DND-41 (cell line): Measurements from ENCODE around the gene CCR6.

Experiments used
- ATAC-seq: fragments of 200-7000 bp; cut with Tn5 transposase; 3 replicates; pipeline ENCODE4 v1.9.1; 2021; ENCODE audit warnings: low read depth; ENCODE audit not compliant: insufficient read depth
- DNase-seq: peaks from one replicate; pipeline ENCODE4 v3.0.0-alpha.2; 2020
- H2AFZ ChIP-seq: 2 replicates; pipeline ENCODE4 v1.6.0; 2012; ENCODE audit warnings: low read depth, low read length
- H3K27ac ChIP-seq: 2 replicates; pipeline ENCODE4 v1.5.1; 2012; ENCODE audit warnings: low read length, inconsistent platforms
- H3K27me3 ChIP-seq: fragments of 200-600 bp; sonication (generic); 2 replicates; pipeline ENCODE4 v1.6.0; 2012; ENCODE audit warnings: low read length, mild to moderate bottlenecking, inconsistent platforms; ENCODE audit not compliant: insufficient read depth, poor library complexity
- H3K36me3 ChIP-seq: 2 replicates; pipeline ENCODE4 v1.5.1; 2012; ENCODE audit warnings: low read length, inconsistent platforms; ENCODE audit not compliant: insufficient read depth
- H3K4me1 ChIP-seq: 2 replicates; pipeline ENCODE4 v1.5.1; 2012; ENCODE audit warnings: mild to moderate bottlenecking, low read length; ENCODE audit not compliant: insufficient read depth
- H3K4me2 ChIP-seq: 2 replicates; pipeline ENCODE4 v1.6.0; 2012; ENCODE audit warnings: mild to moderate bottlenecking, moderate library complexity, low read length, inconsistent platforms; ENCODE audit not compliant: insufficient read depth
- H3K4me3 ChIP-seq, 2 experiments: fragments of 200-600 bp in 1 of 2; shearing (Covaris generic) in 1 of 2; 2 replicates each; pipeline ENCODE4 v1.5.1; 2012 to 2016; ENCODE audit warnings: inconsistent platforms in 2 of 2, low read length in 2 of 2, mild to moderate bottlenecking in 2 of 2, low read depth in 1 of 2, moderate library complexity in 1 of 2
- H3K79me2 ChIP-seq: 2 replicates; pipeline ENCODE4 v1.6.0; 2012; ENCODE audit warnings: low read length, inconsistent platforms; ENCODE audit not compliant: insufficient read depth
- H3K9ac ChIP-seq: 2 replicates; pipeline ENCODE4 v1.6.0; 2012; ENCODE audit warnings: low read depth, mild to moderate bottlenecking, inconsistent platforms, low read length, moderate library complexity
- H3K9me3 ChIP-seq: 2 replicates; pipeline ENCODE4 v1.5.1; 2012; ENCODE audit warnings: low read length, moderate library complexity, mild to moderate bottlenecking, inconsistent platforms; ENCODE audit not compliant: insufficient read depth, severe bottlenecking
- H4K20me1 ChIP-seq: 2 replicates; pipeline ENCODE4 v1.6.0; 2012; ENCODE audit warnings: low read length; ENCODE audit not compliant: insufficient read depth
- CTCF ChIP-seq: IDR thresholded peaks from 2 replicates; pipeline ENCODE4 v1.5.1; 2012; ENCODE audit warnings: borderline replicate concordance, low read length, moderate library complexity, mild to moderate bottlenecking; ENCODE audit not compliant: poor library complexity, severe bottlenecking; ENCODE audit errors: extremely low read depth
- EZH2 ChIP-seq: IDR thresholded peaks from 3 replicates; pipeline ENCODE4 v1.6.1; 2012; ENCODE audit warnings: borderline replicate concordance, low read depth, mild to moderate bottlenecking, moderate library complexity, low read length, inconsistent platforms; ENCODE audit not compliant: severe bottlenecking

CCR6 gene

GRCh38 chr6:167094436-167094819, 28.5 kb upstream of the CCR6 start:
- H3K9me3 ChIP-seq = no peaks in the 10 kb centered on the region
- H4K20me1 ChIP-seq = no peaks in the 10 kb centered on the region
- no peaks in the 10 kb centered on the region for H3K79me2 ChIP-seq
- H3K9ac ChIP-seq = no peak overlapping the region
- H3K4me3 ChIP-seq = no peak overlapping the region
- ATAC-seq = no peak
- H3K27ac ChIP-seq = no peak overlapping the region
- no peaks in the 10 kb centered on the region for H3K27me3 ChIP-seq
- TF ChIP-seq EZH2 (no peak), CTCF (no peak)
- no peaks in the 10 kb centered on the region for H3K4me1 ChIP-seq
- H3K36me3 ChIP-seq = no peaks in the 10 kb centered on the region
- H2AFZ ChIP-seq = no peak overlapping the region
- no peak overlapping the region for H3K4me2 ChIP-seq
- DNase-seq = no peak

GRCh38 chr6:167094820-167095637, 27.9 kb upstream of the CCR6 start:
- no peak overlapping the region for H3K9ac ChIP-seq
- H3K79me2 ChIP-seq = no peaks in the 10 kb centered on the region
- DNase-seq = no peak
- H3K36me3 ChIP-seq = no peaks in the 10 kb centered on the region
- H2AFZ ChIP-seq = no peak overlapping the region
- H3K9me3 ChIP-seq = no peaks in the 10 kb centered on the region
- H3K4me3 ChIP-seq = no peak overlapping the region
- H3K27me3 ChIP-seq = no peaks in the 10 kb centered on the region
- H3K4me2 ChIP-seq = no peak overlapping the region
- no peaks in the 10 kb centered on the region for H4K20me1 ChIP-seq
- no peak overlapping the region for H3K27ac ChIP-seq
- no peaks in the 10 kb centered on the region for H3K4me1 ChIP-seq
- TF ChIP-seq EZH2 (no peak), CTCF (no peak)
- no peak for ATAC-seq

- Histone ChIP-seq H3K9me3 (no peaks in the 10 kb centered on the region), H3K79me2 (no peaks in the 10 kb centered on the region), H2AFZ (no peak overlapping the region), H3K4me2 (no peak overlapping the region), H3K36me3 (no peaks in the 10 kb centered on the region), H3K27me3 (no peaks in the 10 kb centered on the region), H3K4me1 (no peaks in the 10 kb centered on the region), H3K4me3 (no peak overlapping the region), H3K9ac (no peak overlapping the region), H3K27ac (no peak overlapping the region), H4K20me1 (no peaks in the 10 kb centered on the region)
- no peak for ATAC-seq
- TF ChIP-seq CTCF (no peak), EZH2 (no peak)
- DNase-seq = no peak
Measured at GRCh38 chr6:167095888-167096287, 27.0 kb upstream of the CCR6 start.

- Histone ChIP-seq H4K20me1 (no peaks in the 10 kb centered on the region), H3K4me3 (no peak overlapping the region), H3K4me2 (no peak overlapping the region), H3K9ac (no peak overlapping the region), H3K9me3 (no peaks in the 10 kb centered on the region), H3K27me3 (no peaks in the 10 kb centered on the region), H3K4me1 (no peaks in the 10 kb centered on the region), H3K79me2 (no peaks in the 10 kb centered on the region), H3K36me3 (no peaks in the 10 kb centered on the region), H2AFZ (no peak overlapping the region), H3K27ac (no peak overlapping the region)
- TF ChIP-seq CTCF (no peak), EZH2 (no peak)
- ATAC-seq (no peak), DNase-seq (no peak)
Measured at GRCh38 chr6:167096991-167097390, 25.9 kb upstream of the CCR6 start.
